CD4-positive, CD25-positive, alpha-beta regulatory T cell (primary cell): ENCODE data around the gene NCKAP5L. TPM values are rescaled to one million over a fixed set of nuclear protein-coding genes. Genes with fewer than 3 reads are reported as not detected.

Experiments used
- ATAC-seq, 2 donors: fragments of 150-1000 bp; cut with Tn5 transposase; one replicate each; pipeline ENCODE4 v1.10.0; 2021; ENCODE audit warnings: low read depth in 2 of 2, moderate number of reproducible peaks in 2 of 2, moderate library complexity in 1 of 2
- DNase-seq, 3 donors: peaks; one replicate each; pipeline versions ENCODE4 v3.0.0 to v3.0.0-alpha.2; 2012 to 2022; ENCODE audit warnings: mixed read lengths in 1 of 3
- H3K27ac ChIP-seq: one replicate; pipeline ENCODE4 v1.7.0; 2013; ENCODE audit warnings: mild to moderate bottlenecking, low read length; ENCODE audit not compliant: insufficient read depth, poor library complexity, severe bottlenecking
- H3K27me3 ChIP-seq: one replicate; pipeline ENCODE4 v1.7.0; 2013; ENCODE audit warnings: low read length; ENCODE audit not compliant: control insufficient read depth, insufficient read depth
- H3K36me3 ChIP-seq: one replicate; pipeline ENCODE4 v1.7.0; 2013; ENCODE audit warnings: mild to moderate bottlenecking, low read length, moderate library complexity; ENCODE audit not compliant: control insufficient read depth, insufficient read depth
- H3K4me1 ChIP-seq: 2 replicates; pipeline ENCODE4 v1.7.0; 2013; ENCODE audit warnings: mild to moderate bottlenecking, low read length; ENCODE audit not compliant: insufficient read depth, control insufficient read depth, poor library complexity, severe bottlenecking
- H3K4me3 ChIP-seq: one replicate; pipeline ENCODE4 v1.7.0; 2013; ENCODE audit warnings: low read depth, mild to moderate bottlenecking, low read length, moderate library complexity
- H3K9me3 ChIP-seq, 2 experiments: 1 replicate in 1 of 2; 2 replicates in 1 of 2; pipeline ENCODE4 v1.7.0; 2013; ENCODE audit warnings: low read length in 2 of 2, mild to moderate bottlenecking in 1 of 2, moderate library complexity in 1 of 2; ENCODE audit not compliant: control insufficient read depth in 2 of 2
- H3K27ac Mint-ChIP-seq, 3 donors: one replicate each; pipeline ENCODE4 v1.8.0; 2020 to 2022; ENCODE audit warnings: mild to moderate bottlenecking in 3 of 3, mixed read lengths in 3 of 3, moderate library complexity in 2 of 3
- H3K27me3 Mint-ChIP-seq: one replicate; pipeline ENCODE4 v1.8.0; 2022; ENCODE audit warnings: mild to moderate bottlenecking, mixed read lengths
- H3K36me3 Mint-ChIP-seq: one replicate; pipeline ENCODE4 v1.8.0; 2020; ENCODE audit warnings: mixed read lengths
- H3K4me1 Mint-ChIP-seq, 4 donors: one replicate each; pipeline ENCODE4 v1.8.0; 2020 to 2022; ENCODE audit warnings: mixed read lengths in 4 of 4, mild to moderate bottlenecking in 1 of 4
- H3K4me3 Mint-ChIP-seq, 4 donors: one replicate each; pipeline ENCODE4 v1.8.0; 2020 to 2022; ENCODE audit warnings: mild to moderate bottlenecking in 4 of 4, mixed read lengths in 4 of 4, moderate library complexity in 3 of 4
- H3K9me3 Mint-ChIP-seq, 7 donors: one replicate each; pipeline ENCODE4 v1.8.0; 2020 to 2022; ENCODE audit warnings: mixed read lengths in 7 of 7, mild to moderate bottlenecking in 3 of 7, moderate library complexity in 2 of 7
- polyA plus RNA-seq, 4 donors: library from polyadenylated mRNA; unstranded; fragments of 300-500 nt; fragmentation: Illumina TruSeq; gene quantifications; one replicate each; pipeline ENCODE4 v1.2.3, GENCODE V29; 2021
- total RNA-seq: library from RNA; stranded (reverse); gene quantifications from one replicate; pipeline ENCODE4 v1.2.3, GENCODE V29; 2022

NCKAP5L gene
- total RNA-seq (7.8 TPM), polyA plus RNA-seq (under 1 TPM; 0.18 to 0.91 (median 0.56) TPM)

GRCh38 chr12:49828133-49829091, at the start of gene NCKAP5L:
Gene NCKAP5L (minus strand): TSS chr12:49828413. CDS start chr12:49804044, 24,369 bp downstream.
- Histone ChIP-seq H3K36me3 (no peaks in the 10 kb centered on the region), H3K4me3 (peak within 1 kb of the TSS; percentile 83), H3K27ac (peak within 1 kb of the TSS; percentile 72), H3K27me3 (no peaks in the 10 kb centered on the region), H3K4me1 (peaks cover 21% of the 10 kb centered on the region), H3K9me3 (no peaks in the 10 kb centered on the region)
- ATAC-seq (peak; percentile 94 to 96), DNase-seq (peak; percentile 91 to 95 (median 92))
- H3K27ac Mint-ChIP-seq: peak within 1 kb of the TSS; percentile 94 to 96 (median 96)
- peaks cover 0 to 2% (median 0%) of the 10 kb centered on the region in 7 donors for H3K9me3 Mint-ChIP-seq
- peak within 1 kb of the TSS; percentile 91 to 99 (median 96) for H3K4me3 Mint-ChIP-seq
- H3K27me3 Mint-ChIP-seq: peaks cover 29% of the 10 kb centered on the region
- peaks cover 17 to 40% (median 28%) of the 10 kb centered on the region in 4 donors for H3K4me1 Mint-ChIP-seq
- H3K36me3 Mint-ChIP-seq: no peaks in the 10 kb centered on the region

- peaks cover 0 to 5% (median 0%) of the 10 kb centered on the region in 7 donors for H3K9me3 Mint-ChIP-seq
- H3K27me3 Mint-ChIP-seq: no peaks in the 10 kb centered on the region
- no peaks in the 10 kb centered on the region for H3K4me1 Mint-ChIP-seq
These were observed 48.9 kb upstream of the NCKAP5L start for GRCh38 chr12:49877066-49877465.

GRCh38 chr12:49876070-49876469, 47.9 kb upstream of the NCKAP5L start:
- ATAC-seq: no peak
- Histone ChIP-seq H3K9me3 (no peaks in the 10 kb centered on the region), H3K4me3 (no peak overlapping the region), H3K27me3 (no peaks in the 10 kb centered on the region), H3K36me3 (no peaks in the 10 kb centered on the region), H3K27ac (no peak overlapping the region), H3K4me1 (no peaks in the 10 kb centered on the region)
- no peaks in the 10 kb centered on the region for H3K36me3 Mint-ChIP-seq
- no peaks in the 10 kb centered on the region for H3K4me1 Mint-ChIP-seq
- DNase-seq: no peak
- H3K4me3 Mint-ChIP-seq: no peak overlapping the region
- peaks cover 0 to 5% (median 0%) of the 10 kb centered on the region in 7 donors for H3K9me3 Mint-ChIP-seq
- no peak overlapping the region for H3K27ac Mint-ChIP-seq
- no peaks in the 10 kb centered on the region for H3K27me3 Mint-ChIP-seq

More at GRCh38 chr12:49877066-49877465, 48.9 kb upstream of the NCKAP5L start:
- no peak for ATAC-seq
- Mint-ChIP-seq H3K4me3 (no peak overlapping the region), H3K27ac (no peak overlapping the region), H3K36me3 (no peaks in the 10 kb centered on the region)
- Histone ChIP-seq H3K4me1 (no peaks in the 10 kb centered on the region), H3K27ac (no peak overlapping the region), H3K4me3 (no peak overlapping the region), H3K9me3 (no peaks in the 10 kb centered on the region), H3K36me3 (no peaks in the 10 kb centered on the region), H3K27me3 (no peaks in the 10 kb centered on the region)
- DNase-seq: no peak

- ATAC-seq: no peak
- no peaks in the 10 kb centered on the region for H3K36me3 ChIP-seq
- H3K27me3 ChIP-seq: no peaks in the 10 kb centered on the region
- H3K27me3 Mint-ChIP-seq: peaks cover 3% of the 10 kb centered on the region
- no peak overlapping the region for H3K27ac Mint-ChIP-seq
- H3K4me3 ChIP-seq: no peak overlapping the region
- no peak for DNase-seq
- no peaks in the 10 kb centered on the region for H3K36me3 Mint-ChIP-seq
- no peak overlapping the region for H3K4me3 Mint-ChIP-seq
- H3K4me1 ChIP-seq: no peaks in the 10 kb centered on the region
- no peak overlapping the region for H3K27ac ChIP-seq
- H3K9me3 Mint-ChIP-seq: peaks cover 0 to 5% (median 0%) of the 10 kb centered on the region in 7 donors
- no peaks in the 10 kb centered on the region for H3K4me1 Mint-ChIP-seq
- H3K9me3 ChIP-seq: no peaks in the 10 kb centered on the region
These were observed 47.0 kb upstream of the NCKAP5L start for GRCh38 chr12:49875115-49875720.

GRCh38 chr12:49874142-49874897, 46.1 kb upstream of the NCKAP5L start:
- no peaks in the 10 kb centered on the region for H3K36me3 ChIP-seq
- no peak for DNase-seq
- H3K4me1 Mint-ChIP-seq: no peaks in the 10 kb centered on the region
- H3K9me3 Mint-ChIP-seq: peaks cover 0 to 5% (median 0%) of the 10 kb centered on the region in 7 donors
- H3K9me3 ChIP-seq: no peaks in the 10 kb centered on the region
- H3K4me1 ChIP-seq: no peaks in the 10 kb centered on the region
- no peaks in the 10 kb centered on the region for H3K36me3 Mint-ChIP-seq
- no peak overlapping the region for H3K27ac Mint-ChIP-seq
- H3K27ac ChIP-seq: no peak overlapping the region
- no peak for ATAC-seq
- H3K27me3 Mint-ChIP-seq: peaks cover 6% of the 10 kb centered on the region
- H3K27me3 ChIP-seq: no peaks in the 10 kb centered on the region
- no peak overlapping the region for H3K4me3 ChIP-seq
- H3K4me3 Mint-ChIP-seq: no peak overlapping the region

- peaks cover 0 to 5% (median 0%) of the 10 kb centered on the region in 7 donors for H3K9me3 Mint-ChIP-seq
- Histone ChIP-seq H3K36me3 (no peaks in the 10 kb centered on the region), H3K27me3 (no peaks in the 10 kb centered on the region), H3K27ac (no peak overlapping the region), H3K4me3 (no peak overlapping the region), H3K9me3 (no peaks in the 10 kb centered on the region), H3K4me1 (no peaks in the 10 kb centered on the region)
- no peak overlapping the region for H3K4me3 Mint-ChIP-seq
- no peaks in the 10 kb centered on the region for H3K4me1 Mint-ChIP-seq
- H3K36me3 Mint-ChIP-seq: no peaks in the 10 kb centered on the region
- ATAC-seq (no peak), DNase-seq (no peak)
- H3K27ac Mint-ChIP-seq: no peak overlapping the region
- peaks cover 6% of the 10 kb centered on the region for H3K27me3 Mint-ChIP-seq
These were observed 45.2 kb upstream of the NCKAP5L start for GRCh38 chr12:49873361-49873934.

GRCh38 chr12:49872781-49873181, 44.6 kb upstream of the NCKAP5L start:
- no peaks in the 10 kb centered on the region for H3K4me1 Mint-ChIP-seq
- no peak overlapping the region for H3K4me3 ChIP-seq
- ATAC-seq (no peak), DNase-seq (no peak)
- no peaks in the 10 kb centered on the region for H3K36me3 ChIP-seq
- no peaks in the 10 kb centered on the region for H3K27me3 ChIP-seq
- no peaks in the 10 kb centered on the region for H3K36me3 Mint-ChIP-seq
- no peak overlapping the region for H3K27ac Mint-ChIP-seq
- H3K27me3 Mint-ChIP-seq: peaks cover 8% of the 10 kb centered on the region
- H3K4me3 Mint-ChIP-seq: no peak overlapping the region
- peaks cover 0 to 2% (median 0%) of the 10 kb centered on the region in 7 donors for H3K9me3 Mint-ChIP-seq
- H3K27ac ChIP-seq: no peak overlapping the region
- no peaks in the 10 kb centered on the region for H3K9me3 ChIP-seq
- H3K4me1 ChIP-seq: no peaks in the 10 kb centered on the region
